H9 (cell line): ENCODE results near the gene CCDC9B. TPM values are rescaled to one million over a fixed set of nuclear protein-coding genes. Genes with fewer than 3 reads are reported as not detected.

ENCODE experiments used
- DNase-seq: peaks from one replicate; pipeline ENCODE4 v3.0.0-alpha.2; 2017
- H2AFZ ChIP-seq: one replicate; pipeline ENCODE4 v1.6.1; 2013; ENCODE audit warnings: mild to moderate bottlenecking, low read length, control low read depth, moderate library complexity
- H2AK5ac ChIP-seq: 2 replicates; pipeline ENCODE4 v1.6.1; 2013; ENCODE audit warnings: low read length, control low read depth, mixed read lengths; ENCODE audit not compliant: insufficient read length
- H2BK120ac ChIP-seq: one replicate; pipeline ENCODE4 v1.6.1; 2013; ENCODE audit warnings: low read depth, mild to moderate bottlenecking, low read length, control low read depth, inconsistent platforms; ENCODE audit not compliant: poor library complexity, severe bottlenecking
- H2BK12ac ChIP-seq: 2 replicates; pipeline ENCODE4 v1.6.1; 2013; ENCODE audit warnings: low read length, control low read depth, mixed read lengths, low read depth; ENCODE audit not compliant: insufficient read length
- H2BK15ac ChIP-seq: 2 replicates; pipeline ENCODE4 v1.6.1; 2013; ENCODE audit warnings: low read depth, low read length, control low read depth
- H2BK20ac ChIP-seq: one replicate; pipeline ENCODE4 v1.6.1; 2013; ENCODE audit warnings: low read depth, mild to moderate bottlenecking, low read length, control low read depth, inconsistent platforms; ENCODE audit not compliant: poor library complexity, severe bottlenecking
- H2BK5ac ChIP-seq: 2 replicates; pipeline ENCODE4 v1.6.1; 2013; ENCODE audit warnings: low read length, control low read depth, mixed read lengths; ENCODE audit not compliant: insufficient read length
- H3K14ac ChIP-seq: 2 replicates; pipeline ENCODE4 v1.6.1; 2013; ENCODE audit warnings: low read length, control low read depth; ENCODE audit not compliant: insufficient read depth
- H3K18ac ChIP-seq: 2 replicates; pipeline ENCODE4 v1.6.1; 2013; ENCODE audit warnings: low read depth, mild to moderate bottlenecking, mixed read lengths, low read length, control low read depth; ENCODE audit not compliant: insufficient read length
- H3K23ac ChIP-seq: 2 replicates; pipeline ENCODE4 v1.6.1; 2013; ENCODE audit warnings: low read length, control low read depth, mixed read lengths, low read depth; ENCODE audit not compliant: insufficient read length
- H3K23me2 ChIP-seq: 2 replicates; pipeline ENCODE4 v1.6.1; 2013; ENCODE audit warnings: low read depth, mild to moderate bottlenecking, mixed read lengths, low read length, control low read depth; ENCODE audit not compliant: insufficient read length, poor library complexity, severe bottlenecking
- H3K27ac ChIP-seq: 2 replicates; pipeline ENCODE4 v1.5.1; 2013; ENCODE audit warnings: low read length, control low read depth, mixed read lengths, low read depth; ENCODE audit not compliant: insufficient read length
- H3K27me3 ChIP-seq: 2 replicates; pipeline ENCODE4 v1.6.1; 2013; ENCODE audit warnings: low read length, control low read depth, inconsistent platforms; ENCODE audit not compliant: insufficient read depth
- H3K4ac ChIP-seq: 2 replicates; pipeline ENCODE4 v1.6.1; 2013; ENCODE audit warnings: low read depth, mild to moderate bottlenecking, control low read depth, inconsistent platforms, low read length, moderate library complexity
- H3K4me1 ChIP-seq: 2 replicates; pipeline ENCODE4 v1.6.1; 2013; ENCODE audit warnings: low read length, control low read depth, inconsistent platforms; ENCODE audit not compliant: insufficient read depth
- H3K4me2 ChIP-seq: 2 replicates; pipeline ENCODE4 v1.6.1; 2013; ENCODE audit warnings: low read length, control low read depth, mixed read lengths; ENCODE audit not compliant: insufficient read length, insufficient read depth
- H3K56ac ChIP-seq: 2 replicates; pipeline ENCODE4 v1.6.1; 2013; ENCODE audit warnings: low read depth, mild to moderate bottlenecking, mixed read lengths, low read length, control low read depth; ENCODE audit not compliant: insufficient read length
- H3K79me1 ChIP-seq: 2 replicates; pipeline ENCODE4 v1.6.1; 2013; ENCODE audit warnings: low read depth, mild to moderate bottlenecking, moderate library complexity, low read length, control low read depth, inconsistent platforms; ENCODE audit not compliant: insufficient read depth, poor library complexity, severe bottlenecking
- H3K79me2 ChIP-seq: 2 replicates; pipeline ENCODE4 v1.6.1; 2013; ENCODE audit warnings: low read length, control low read depth, inconsistent platforms; ENCODE audit not compliant: insufficient read depth
- H3K9ac ChIP-seq: 2 replicates; pipeline ENCODE4 v1.6.1; 2013; ENCODE audit warnings: low read length, control low read depth, mixed read lengths; ENCODE audit not compliant: insufficient read length; ENCODE audit errors: extremely low read depth
- H3K9me3 ChIP-seq: one replicate; pipeline ENCODE4 v1.6.1; 2013; ENCODE audit warnings: low read depth, low read length, inconsistent platforms; ENCODE audit not compliant: control insufficient read depth
- H3T11ph ChIP-seq: one replicate; pipeline ENCODE4 v1.6.1; 2013; ENCODE audit warnings: mild to moderate bottlenecking, low read length, control low read depth, inconsistent platforms
- H4K20me1 ChIP-seq: one replicate; pipeline ENCODE4 v1.6.1; 2013; ENCODE audit not compliant: control insufficient read depth, insufficient read length, insufficient read depth
- H4K5ac ChIP-seq: 2 replicates; pipeline ENCODE4 v1.6.1; 2013; ENCODE audit warnings: low read depth, mild to moderate bottlenecking, mixed read lengths, low read length, control low read depth; ENCODE audit not compliant: insufficient read length
- H4K8ac ChIP-seq: replicated peaks from 2 replicates; pipeline ENCODE4 v1.6.1; 2013; ENCODE audit warnings: low read length, control low read depth, mixed read lengths, low read depth; ENCODE audit not compliant: insufficient read length
- H4K91ac ChIP-seq: 2 replicates; pipeline ENCODE4 v1.6.1; 2013; ENCODE audit warnings: low read depth, mild to moderate bottlenecking, moderate library complexity, mixed read lengths, low read length, control low read depth; ENCODE audit not compliant: insufficient read length
- H3K27ac Mint-ChIP-seq, 3 experiments: 2 replicates in 2 of 3; 3 replicates in 1 of 3; pipeline ENCODE4 v1.8.0; 2020 to 2021; ENCODE audit warnings: mixed read lengths in 3 of 3, mild to moderate bottlenecking in 1 of 3, moderate library complexity in 1 of 3
- H3K27me3 Mint-ChIP-seq: 2 replicates; pipeline ENCODE4 v1.8.0; 2021; ENCODE audit warnings: low read depth, mild to moderate bottlenecking, moderate library complexity, mixed read lengths
- H3K36me3 Mint-ChIP-seq, 3 experiments: 2 replicates in 2 of 3; 3 replicates in 1 of 3; pipeline ENCODE4 v1.8.0; 2020 to 2021; ENCODE audit warnings: low read depth in 3 of 3, mixed read lengths in 3 of 3; ENCODE audit not compliant: insufficient read depth in 1 of 3
- H3K4me1 Mint-ChIP-seq, 2 experiments: 2 replicates each; pipeline ENCODE4 v1.8.0; 2020; ENCODE audit warnings: mixed read lengths in 2 of 2
- H3K4me3 Mint-ChIP-seq, 2 experiments: 2 replicates in 1 of 2; 3 replicates in 1 of 2; pipeline ENCODE4 v1.8.0; 2020 to 2021; ENCODE audit warnings: mild to moderate bottlenecking in 2 of 2, mixed read lengths in 2 of 2, moderate library complexity in 1 of 2
- H3K9me3 Mint-ChIP-seq, 2 experiments: 2 replicates in 1 of 2; 3 replicates in 1 of 2; pipeline ENCODE4 v1.8.0; 2020; ENCODE audit warnings: mild to moderate bottlenecking in 2 of 2, mixed read lengths in 2 of 2, moderate library complexity in 1 of 2
- CTCF ChIP-seq: fragments of 200-600 bp; sonication (generic); conservative IDR thresholded peaks from 3 replicates; pipeline ENCODE4 v1.8.0; 2021; ENCODE audit warnings: antibody characterized with exemption, mild to moderate bottlenecking
- WGBS: extraction: QIAGEN DNeasy Blood & Tissue Kit; methylation state at CpG from one replicate; pipeline ENCODE4 v1.1.7; 2013; ENCODE audit warnings: missing lambda C conversion rate, low lambda C conversion rate, mixed read lengths; ENCODE audit not compliant: insufficient read length; ENCODE audit errors: extremely low coverage; 5-methylcytosine and 5-hydroxymethylcytosine counted together
- total RNA-seq: library from RNA; stranded (reverse); gene quantifications from 2 replicates; pipeline ENCODE4 v1.2.1, GENCODE V29; 2021

CCDC9B gene
- total RNA-seq, 1 experiment from 2014 or later, result 0.48 TPM

GRCh38 chr15:40361640-40362039, 20.9 kb upstream of the CCDC9B start:
- DNase-seq, result no peak
- H3K14ac ChIP-seq, result no peak overlapping the region
- H2BK15ac ChIP-seq, result no peak overlapping the region
- H2AK5ac ChIP-seq, result no peak overlapping the region
- no peaks in the 10 kb centered on the region for H3K9me3 ChIP-seq
- Mint-ChIP-seq H3K27ac (no peak overlapping the region), H3K9me3 (no peaks in the 10 kb centered on the region), H3K4me3 (no peak overlapping the region; a peak in 1 of 5 replicates), H3K4me1 (peaks cover 4 to 21% of the 10 kb centered on the region in 2 experiments), H3K27me3 (peaks cover 55% of the 10 kb centered on the region), H3K36me3 (no peaks in the 10 kb centered on the region; a peak in 1 of 7 replicates)
- H3K56ac ChIP-seq, result no peak overlapping the region
- no peak overlapping the region for H4K91ac ChIP-seq
- H4K20me1 ChIP-seq, result no peaks in the 10 kb centered on the region
- no peak overlapping the region for H3K27ac ChIP-seq
- H2BK12ac ChIP-seq, result no peak overlapping the region
- no peak overlapping the region for H3K4me2 ChIP-seq
- no peak overlapping the region for H3K18ac ChIP-seq
- no peak overlapping the region for H3K4ac ChIP-seq
- H3K23me2 ChIP-seq, result peaks cover 4% of the 10 kb centered on the region
- WGBS, result no CpG with 5 or more reads among the region's 2 CpGs
- H2BK5ac ChIP-seq, result no peak overlapping the region
- H3K79me1 ChIP-seq, result no peaks in the 10 kb centered on the region
- H4K5ac ChIP-seq, result no peak overlapping the region
- H3T11ph ChIP-seq, result no peak overlapping the region
- H2BK120ac ChIP-seq, result no peak overlapping the region
- no peak overlapping the region for H2BK20ac ChIP-seq
- H3K9ac ChIP-seq, result no peak overlapping the region
- H3K79me2 ChIP-seq, result no peaks in the 10 kb centered on the region
- no peak overlapping the region for H4K8ac ChIP-seq
- H3K27me3 ChIP-seq, result peaks cover 3% of the 10 kb centered on the region
- H3K23ac ChIP-seq, result no peak overlapping the region
- H2AFZ ChIP-seq, result no peak overlapping the region
- no peaks in the 10 kb centered on the region; the same call in 1 of the 2 replicates for H3K4me1 ChIP-seq
- no peak for TF ChIP-seq CTCF
